A549 (cell line): ENCODE measurements around the gene MVD. TPM values are rescaled to one million over a fixed set of nuclear protein-coding genes. Genes with fewer than 3 reads are reported as not detected.
A peak's percentile ranks its signal among the peaks of the same experiment; 100 is the strongest.

Source experiments
- ATAC-seq, 2 experiments: fragments of 200-7000 bp in 1 of 2; fragments of >200 bp in 1 of 2; cut with Nextera tagmentation in 1 of 2; cut with Tn5 transposase in 1 of 2; 3 replicates each; pipeline versions ENCODE4 v1.8.0 to v1.9.1; 2018 to 2020; ENCODE audit warnings: mild to moderate bottlenecking in 1 of 2, moderate library complexity in 1 of 2
- CTCF ChIA-PET: fragments of 300-600 bp; sonication (Branson Sonifier 250); formaldehyde crosslinking; extraction: SDS; loops from one replicate; lab custom pipeline; 2021; ENCODE audit warnings: antibody characterized with exemption, inconsistent platforms; lab: Yijun Ruan, JAX
- POLR2A ChIA-PET: fragments of 350-600 bp; formaldehyde crosslinking; extraction: SDS; loops from one replicate; lab custom pipeline; 2021; ENCODE audit warnings: antibody characterized with exemption, inconsistent platforms; lab: Yijun Ruan, JAX
- DNase-seq, 2 experiments: peaks; one replicate each; pipeline versions ENCODE4 v3.0.0 to v3.0.0-alpha.2; 2011 to 2016; ENCODE audit warnings: low read depth in 1 of 2, low spot score in 1 of 2
- FAIRE-seq: peaks from 2 replicates; lab custom pipeline; 2011; peaks lifted over from hg19 to GRCh38; lab: Jason Lieb, UNC
- H3K27ac ChIP-seq, 2 experiments: fragments of >200 bp; sonication (Bioruptor Twin); formaldehyde crosslinking; 3 replicates each; pipeline ENCODE4 v1.5.1; 2016 to 2017
- H3K4me1 ChIP-seq: fragments of >200 bp; sonication (Bioruptor Twin); formaldehyde crosslinking; 3 replicates; pipeline ENCODE4 v1.6.1; 2016
- H3K4me2 ChIP-seq: fragments of >200 bp; sonication (Bioruptor Twin); formaldehyde crosslinking; 3 replicates; pipeline ENCODE4 v1.6.1; 2016
- H3K4me3 ChIP-seq: fragments of >200 bp; sonication (Bioruptor Twin); formaldehyde crosslinking; 3 replicates; pipeline ENCODE4 v1.5.1; 2016
- H3K9me3 ChIP-seq: fragments of >200 bp; sonication (Bioruptor Twin); formaldehyde crosslinking; 3 replicates; pipeline ENCODE4 v1.6.1; 2016
- BHLHE40 ChIP-seq: IDR thresholded peaks from 2 replicates; pipeline ENCODE4 v1.6.1; 2012; ENCODE audit warnings: low read depth, low read length, inconsistent platforms
- CHD2 ChIP-seq: fragments of 150-350 bp; IDR thresholded peaks from 2 replicates; pipeline ENCODE4 v1.6.1; 2014; ENCODE audit warnings: low read length; ENCODE audit not compliant: partially characterized antibody
- CHD4 ChIP-seq: fragments of 200-600 bp; sonication (generic); IDR thresholded peaks from 2 replicates; pipeline ENCODE4 v1.6.1; 2016; ENCODE audit warnings: antibody characterized with exemption, mild to moderate bottlenecking, borderline replicate concordance
- EHMT2 ChIP-seq: fragments of 200-600 bp; sonication (generic); IDR thresholded peaks from 2 replicates; pipeline ENCODE4 v1.6.1; 2016; ENCODE audit warnings: antibody characterized with exemption, low read depth, mild to moderate bottlenecking, moderate library complexity
- EP300 ChIP-seq, 2 experiments: fragments of >200 bp; sonication (Bioruptor Twin); formaldehyde crosslinking; IDR thresholded peaks; 2 replicates in 1 of 2; 3 replicates in 1 of 2; pipeline ENCODE4 v1.6.1; 2016 to 2017
- ESRRA ChIP-seq: fragments of 150-350 bp; IDR thresholded peaks from 2 replicates; pipeline ENCODE4 v1.6.1; 2014; ENCODE audit warnings: mild to moderate bottlenecking, low read length, borderline replicate concordance
- FOSB ChIP-seq: fragments of 250-450 bp; sonication (Bioruptor Pico); IDR thresholded peaks from 2 replicates; pipeline ENCODE4 v1.5.0; 2020; ENCODE audit warnings: mild to moderate bottlenecking, moderate library complexity
- HDAC2 ChIP-seq: fragments of 200-600 bp; sonication (generic); IDR thresholded peaks from 2 replicates; pipeline ENCODE4 v1.6.1; 2016
- HEYL ChIP-seq: fragments of 250-450 bp; sonication (Bioruptor Pico); IDR thresholded peaks from 2 replicates; pipeline ENCODE4 v1.8.0; 2021; ENCODE audit warnings: mild to moderate bottlenecking, moderate library complexity
- HMGXB4 ChIP-seq: fragments of 250-450 bp; sonication (Bioruptor Pico); IDR thresholded peaks from 2 replicates; pipeline ENCODE4 v1.5.0; 2021; ENCODE audit warnings: mild to moderate bottlenecking, moderate library complexity, borderline replicate concordance
- HOXA7 ChIP-seq: fragments of 250-450 bp; sonication (Bioruptor Pico); IDR thresholded peaks from 2 replicates; pipeline ENCODE4 v1.5.0; 2020; ENCODE audit warnings: mild to moderate bottlenecking, moderate library complexity
- JUN ChIP-seq, 2 experiments: fragments of >200 bp; sonication (Bioruptor Twin); formaldehyde crosslinking; IDR thresholded peaks; 2 replicates in 1 of 2; 3 replicates in 1 of 2; pipeline ENCODE4 v1.6.1; 2016 to 2017
- JUNB ChIP-seq: fragments of >200 bp; sonication (Bioruptor Twin); formaldehyde crosslinking; IDR thresholded peaks from 2 replicates; pipeline ENCODE4 v1.6.1; 2016
- KDM5A ChIP-seq: fragments of 200-600 bp; sonication (generic); IDR thresholded peaks from 2 replicates; pipeline ENCODE4 v1.6.1; 2016; ENCODE audit warnings: antibody characterized with exemption, mild to moderate bottlenecking
- MAFK ChIP-seq: fragments of 450-650 bp; IDR thresholded peaks from 2 replicates; pipeline ENCODE4 v1.6.1; 2014; ENCODE audit not compliant: partially characterized antibody
- MAX ChIP-seq: IDR thresholded peaks from 2 replicates; pipeline ENCODE4 v1.6.1; 2012
- MYC ChIP-seq: IDR thresholded peaks from 2 replicates; pipeline ENCODE4 v1.6.1; 2012; ENCODE audit warnings: mild to moderate bottlenecking, inconsistent platforms, low read length, improper control_type of control experiment, borderline replicate concordance
- PBX3 ChIP-seq: IDR thresholded peaks from 2 replicates; pipeline ENCODE4 v1.6.1; 2012
- POLR2A ChIP-seq: IDR thresholded peaks from 2 replicates; pipeline ENCODE4 v1.6.1; 2012; ENCODE audit warnings: mild to moderate bottlenecking, low read length
- POLR2AphosphoS2 ChIP-seq: conservative IDR thresholded peaks from 2 replicates; pipeline ENCODE4 v1.6.1; 2012; ENCODE audit warnings: low read length, improper control_type of control experiment, inconsistent platforms
- RAD21 ChIP-seq, 2 experiments: fragments of >200 bp in 1 of 2; sonication (Bioruptor Twin) in 1 of 2; formaldehyde crosslinking in 1 of 2; IDR thresholded peaks in 1 of 2; conservative IDR thresholded peaks in 1 of 2; 2 replicates in 1 of 2; 3 replicates in 1 of 2; pipeline ENCODE4 v1.6.1; 2012 to 2018; ENCODE audit warnings: inconsistent platforms in 1 of 2
- RARB ChIP-seq: fragments of 250-450 bp; sonication (Bioruptor Pico); IDR thresholded peaks from 2 replicates; pipeline ENCODE4 v1.8.0; 2021; ENCODE audit warnings: mild to moderate bottlenecking, moderate library complexity
- RCOR1 ChIP-seq: fragments of 150-350 bp; IDR thresholded peaks from 2 replicates; pipeline ENCODE4 v1.6.1; 2014; ENCODE audit warnings: antibody characterized with exemption, low read length, low read depth
- RNF2 ChIP-seq: fragments of 200-600 bp; sonication (generic); IDR thresholded peaks from 2 replicates; pipeline ENCODE4 v1.6.1; 2016; ENCODE audit warnings: low read depth, mild to moderate bottlenecking, antibody characterized with exemption, moderate library complexity, borderline replicate concordance
- SREBF2 ChIP-seq: fragments of 450-650 bp; IDR thresholded peaks from 2 replicates; pipeline ENCODE4 v1.6.1; 2014; ENCODE audit warnings: mild to moderate bottlenecking, moderate library complexity
- TFCP2L1 ChIP-seq: fragments of 250-450 bp; sonication (Bioruptor Pico); IDR thresholded peaks from 2 replicates; pipeline ENCODE4 v1.5.0; 2021; ENCODE audit warnings: mild to moderate bottlenecking
- TP53 ChIP-seq: fragments of 250-450 bp; sonication (Bioruptor Pico); IDR thresholded peaks from 2 replicates; pipeline ENCODE4 v1.5.0; 2021; ENCODE audit warnings: mild to moderate bottlenecking, moderate library complexity
- ZC3H11A ChIP-seq: fragments of 450-650 bp; IDR thresholded peaks from 2 replicates; pipeline ENCODE4 v1.6.1; 2014; ENCODE audit warnings: antibody characterized with exemption, mild to moderate bottlenecking
- ZSCAN20 ChIP-seq: fragments of 250-450 bp; sonication (Bioruptor Pico); IDR thresholded peaks from 2 replicates; pipeline ENCODE4 v1.8.0; 2022; ENCODE audit warnings: mild to moderate bottlenecking, moderate library complexity
- WGBS: methylation state at CpG from one replicate; pipeline ENCODE4 v1.1.6; 2017; ENCODE audit errors: missing lambda C conversion rate; 5-methylcytosine and 5-hydroxymethylcytosine counted together
- polyA plus RNA-seq, 4 experiments: library from polyadenylated mRNA; depleted of rRNA in 3 of 4; stranded (reverse); fragments of >200 nt; fragmentation: RNase III in 1 of 4; extraction: RNeasy Plus Mini Kit Qiagen cat#74134 plus additional on column Dnase treatment in 1 of 4; gene quantifications; 2 replicates in 3 of 4; 3 replicates in 1 of 4; pipeline ENCODE4 v1.2.3, GENCODE V29; 2011 to 2017
- TF ChIP-seq, protein P1 (sequence below): fragments of >200 bp; sonication (Bioruptor Twin); formaldehyde crosslinking; IDR thresholded peaks from 3 replicates; pipeline ENCODE4 v1.6.1; 2016
- TF ChIP-seq, protein P2 (sequence below): fragments of 450-650 bp; IDR thresholded peaks from 2 replicates; pipeline ENCODE4 v1.6.1; 2014; ENCODE audit warnings: antibody characterized with exemption

The MVD gene
- polyA plus RNA-seq, 2 of the 4 experiments (the other 2 are of a cell fraction) = 5.8 to 43.1 TPM

GRCh38 chr16:88706965-88707826, 44.3 kb upstream of the MVD start:
- 32% methylated on average over 17 of the region's 17 CpGs for WGBS
- DNase-seq (no peak), ATAC-seq (peak in 1 of 2 experiments; percentile 6; a peak in 1 of 6 replicates), FAIRE-seq (no peak)
- peak overlapping the region; percentile 84 for H3K4me2 ChIP-seq
- H3K27ac ChIP-seq = peak overlapping the region; percentile 82 to 93
- peaks cover 14% of the 10 kb centered on the region; the same call in 1 of the 3 replicates for H3K4me1 ChIP-seq
- no peaks in the 10 kb centered on the region for H3K9me3 ChIP-seq
- POLR2A ChIA-PET = interaction anchor here (0.6 to 0.9 kb wide), 3 partner anchors 8 to 464 kb away, joined by 3 read pairs; partner anchors contain the start of gene CDH15
- peak overlapping the region; percentile 75 for H3K4me3 ChIP-seq
- CTCF ChIA-PET = interaction anchor here (0.7 to 7.6 kb wide), 8 partner anchors 9 to 79 kb away, joined by 3 to 49 read pairs (median 4); no protein-coding TSS in a partner anchor
- TF ChIP-seq MAFK (no peak), JUN (IDR thresholded peaks at IDR 0.05) (no peak), FOSB (CRISPR knock-in tag) (no peak), HEYL (CRISPR knock-in tag) (no peak), RAD21 (conservative IDR thresholded peaks at IDR 0.05 in 1 of 2, IDR thresholded peaks at IDR 0.05 in 1 of 2) (no peak), ZC3H11A (no peak), MYC (no peak), HMGXB4 (no peak)
- TF ChIP-seq, protein P1, sequence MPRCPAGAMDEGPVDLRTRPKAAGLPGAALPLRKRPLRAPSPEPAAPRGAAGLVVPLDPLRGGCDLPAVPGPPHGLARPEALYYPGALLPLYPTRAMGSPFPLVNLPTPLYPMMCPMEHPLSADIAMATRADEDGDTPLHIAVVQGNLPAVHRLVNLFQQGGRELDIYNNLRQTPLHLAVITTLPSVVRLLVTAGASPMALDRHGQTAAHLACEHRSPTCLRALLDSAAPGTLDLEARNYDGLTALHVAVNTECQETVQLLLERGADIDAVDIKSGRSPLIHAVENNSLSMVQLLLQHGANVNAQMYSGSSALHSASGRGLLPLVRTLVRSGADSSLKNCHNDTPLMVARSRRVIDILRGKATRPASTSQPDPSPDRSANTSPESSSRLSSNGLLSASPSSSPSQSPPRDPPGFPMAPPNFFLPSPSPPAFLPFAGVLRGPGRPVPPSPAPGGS = no peak
- TF ChIP-seq, all 56 proteins: peak for 0

- POLR2A ChIA-PET = interaction anchor here (0.6 to 0.9 kb wide), 3 partner anchors 9 to 465 kb away, joined by 3 read pairs; partner anchors contain the start of gene CDH15
- H3K4me3 ChIP-seq = peak within 1 kb of the TSS; percentile 75
- CTCF ChIA-PET = interaction anchor here (1.2 to 7.6 kb wide), 4 partner anchors 10 to 34 kb away, joined by 4 to 49 read pairs (median 5); no protein-coding TSS in a partner anchor
- under 1% methylated on average over 16 of the region's 86 CpGs for WGBS
- peak within 1 kb of the TSS; percentile 82 to 93 for H3K27ac ChIP-seq
- H3K4me2 ChIP-seq = peak within 1 kb of the TSS; percentile 84
- ATAC-seq = peak; percentile 71 to 81
- H3K4me1 ChIP-seq = peaks cover 14% of the 10 kb centered on the region; the same call in 1 of the 3 replicates
- no peak for FAIRE-seq
- no peaks in the 10 kb centered on the region for H3K9me3 ChIP-seq
- DNase-seq = peak; percentile 85 to 91
- TF ChIP-seq MAFK (no peak), ESRRA (no peak), HEYL (CRISPR knock-in tag) (no peak), POLR2AphosphoS2 (no peak), EP300 (IDR thresholded peaks at IDR 0.05) (no peak), HOXA7 (CRISPR knock-in tag) (no peak), TFCP2L1 (CRISPR knock-in tag) (no peak), PBX3 (no peak), BHLHE40 (no peak), CHD4 (no peak), FOSB (CRISPR knock-in tag) (no peak), SREBF2 (no peak), ZSCAN20 (CRISPR knock-in tag) (no peak), MAX (peak; percentile 91), TP53 (CRISPR knock-in tag) (no peak), EHMT2 (no peak), CHD2 (no peak), RCOR1 (no peak), POLR2A (peak; percentile 84), KDM5A (peak; percentile 89), HDAC2 (no peak), RNF2 (no peak), JUNB (no peak), RARB (CRISPR knock-in tag) (no peak)
- TF ChIP-seq, protein P2, sequence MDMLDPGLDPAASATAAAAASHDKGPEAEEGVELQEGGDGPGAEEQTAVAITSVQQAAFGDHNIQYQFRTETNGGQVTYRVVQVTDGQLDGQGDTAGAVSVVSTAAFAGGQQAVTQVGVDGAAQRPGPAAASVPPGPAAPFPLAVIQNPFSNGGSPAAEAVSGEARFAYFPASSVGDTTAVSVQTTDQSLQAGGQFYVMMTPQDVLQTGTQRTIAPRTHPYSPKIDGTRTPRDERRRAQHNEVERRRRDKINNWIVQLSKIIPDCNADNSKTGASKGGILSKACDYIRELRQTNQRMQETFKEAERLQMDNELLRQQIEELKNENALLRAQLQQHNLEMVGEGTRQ = no peak
Measured at GRCh38 chr16:88706229-88706964, 43.5 kb upstream of the MVD start, which contains the start of the genes CTU2 and RNF166. TSS of gene CTU2 (plus strand) at chr16:88706503. CDS start at chr16:88706531, 28 bp downstream. TSS of gene RNF166 (minus strand) at chr16:88706408. CDS start at chr16:88706325, 83 bp downstream.
